K562 (cell line): ENCODE results near the gene SKAP2. TPM values are rescaled to one million over a fixed set of nuclear protein-coding genes. Genes with fewer than 3 reads are reported as not detected.

Source experiments
- ATAC-seq: fragments of 200-7000 bp; cut with Tn5 transposase; 3 replicates; pipeline ENCODE4 v1.9.1; 2020; ENCODE audit warnings: moderate library complexity
- BruUV-seq: library from RNA; stranded (reverse); fragments of 400-500 nt; replicated peaks from 2 replicates; lab custom pipeline; 2021; lab: Mats Ljungman, UMichigan
- CTCF ChIA-PET: fragments of 300-600 bp; formaldehyde crosslinking; extraction: SDS; loops from one replicate; lab custom pipeline; 2021; ENCODE audit warnings: low intra/inter-chr PET ratio; lab: Yijun Ruan, JAX
- POLR2A ChIA-PET: fragments of 300-600, 350-650 bp; sonication (Branson Sonifier 250); formaldehyde crosslinking; extraction: SDS; loops from one replicate; lab custom pipeline; 2021; ENCODE audit warnings: antibody characterized with exemption, inconsistent platforms; lab: Yijun Ruan, JAX
- DNase-seq, 4 experiments: peaks; one replicate each; pipeline versions ENCODE4 v3.0.0 to v3.0.0-alpha.2; 2011 to 2018; ENCODE audit warnings: low spot score in 3 of 4, mixed read lengths in 3 of 4; ENCODE audit errors: extremely low read depth in 1 of 4
- FAIRE-seq: peaks from 2 replicates; lab custom pipeline; 2011; peaks lifted over from hg19 to GRCh38; lab: Jason Lieb, UNC
- H2AFZ ChIP-seq: 2 replicates; pipeline ENCODE4 v1.6.0; 2011; ENCODE audit warnings: low read depth, low read length, control low read depth, inconsistent platforms
- H3K27ac ChIP-seq: fragments of 200-600 bp; 3 replicates; pipeline ENCODE4 v1.8.0; 2011; ENCODE audit warnings: low read depth, mild to moderate bottlenecking, control low read depth, inconsistent platforms, low read length, moderate library complexity, mixed read lengths; ENCODE audit errors: extremely low read depth
- H3K27me3 ChIP-seq, 2 experiments: fragments of 300-600 bp in 1 of 2; 2 replicates in 1 of 2; 3 replicates in 1 of 2; pipeline versions ENCODE4 v1.6.0 to v1.8.0; 2011; ENCODE audit warnings: inconsistent platforms in 2 of 2, low read length in 2 of 2, mild to moderate bottlenecking in 1 of 2, mixed read lengths in 1 of 2, moderate library complexity in 1 of 2; ENCODE audit not compliant: control insufficient read depth in 2 of 2, insufficient read depth in 2 of 2
- H3K36me3 ChIP-seq: fragments of 300-600 bp; 3 replicates; pipeline ENCODE4 v1.8.0; 2011; ENCODE audit warnings: mild to moderate bottlenecking, low read length, inconsistent platforms; ENCODE audit not compliant: control insufficient read depth, insufficient read depth
- H3K4me1 ChIP-seq, 2 experiments: fragments of 200-600 bp in 1 of 2; replicated peaks in 1 of 2; 2 replicates in 1 of 2; 3 replicates in 1 of 2; pipeline versions ENCODE4 v1.5.1 to v1.8.0; 2011; ENCODE audit warnings: inconsistent platforms in 2 of 2, low read length in 2 of 2, mild to moderate bottlenecking in 1 of 2, mixed read lengths in 1 of 2, moderate library complexity in 1 of 2; ENCODE audit not compliant: control insufficient read depth in 2 of 2, insufficient read depth in 2 of 2
- H3K4me2 ChIP-seq: 2 replicates; pipeline ENCODE4 v1.6.1; 2011; ENCODE audit warnings: low read length, control low read depth, inconsistent platforms, mixed read lengths; ENCODE audit not compliant: insufficient read depth
- H3K4me3 ChIP-seq: fragments of 200-600 bp; sonication (generic), shearing (Covaris generic); 2 replicates; pipeline ENCODE4 v1.5.1; 2016; ENCODE audit warnings: control low read depth, inconsistent platforms
- H3K79me2 ChIP-seq: fragments of 200-600 bp; 3 replicates; pipeline ENCODE4 v1.8.0; 2011; ENCODE audit warnings: low read length, inconsistent platforms; ENCODE audit not compliant: control insufficient read depth, insufficient read depth
- H3K9ac ChIP-seq, 2 experiments: 2 replicates each; pipeline versions ENCODE4 v1.6.0 to v1.6.1; 2011; ENCODE audit warnings: low read depth in 2 of 2, low read length in 2 of 2, control low read depth in 1 of 2, inconsistent platforms in 1 of 2, mild to moderate bottlenecking in 1 of 2, mixed read lengths in 1 of 2; ENCODE audit not compliant: insufficient read depth in 1 of 2
- H3K9me1 ChIP-seq: one replicate; pipeline ENCODE4 v1.6.0; 2011; ENCODE audit warnings: inconsistent platforms, mild to moderate bottlenecking, low read length, moderate library complexity; ENCODE audit not compliant: control insufficient read depth, insufficient read depth
- H3K9me3 ChIP-seq: replicated peaks from 2 replicates; pipeline ENCODE4 v1.5.1; 2011; ENCODE audit warnings: low read depth, low read length, inconsistent platforms; ENCODE audit not compliant: control insufficient read depth, insufficient read depth
- H4K20me1 ChIP-seq: replicated peaks from 2 replicates; pipeline ENCODE4 v1.6.1; 2011; ENCODE audit warnings: low read length, inconsistent platforms, mixed read lengths; ENCODE audit not compliant: control insufficient read depth, insufficient read depth
- C11orf30 ChIP-seq: fragments of 450-650 bp; IDR thresholded peaks from 2 replicates; pipeline ENCODE4 v1.6.1; 2016; ENCODE audit warnings: low read depth, mild to moderate bottlenecking
- HNRNPL ChIP-seq: fragments of 200-400 bp; formaldehyde crosslinking; IDR thresholded peaks from 2 replicates; pipeline ENCODE4 v1.6.1; 2017; ENCODE audit warnings: low read depth, mild to moderate bottlenecking, low read length
- HOMEZ ChIP-seq: fragments of 250-450 bp; sonication (Bioruptor Pico); IDR thresholded peaks from 2 replicates; pipeline ENCODE4 v1.4.0; 2020; ENCODE audit warnings: mild to moderate bottlenecking, moderate library complexity
- MAFF ChIP-seq: IDR thresholded peaks from 2 replicates; pipeline ENCODE4 v1.6.1; 2012; ENCODE audit warnings: low read length, improper control_type of control experiment
- MAFG ChIP-seq: fragments of 450-650 bp; conservative IDR thresholded peaks from 2 replicates; pipeline ENCODE4 v1.6.1; 2016; ENCODE audit warnings: missing genetic modification characterization, missing compliant biosample characterization
- MAFK ChIP-seq: IDR thresholded peaks from 2 replicates; pipeline ENCODE4 v1.6.1; 2011; ENCODE audit warnings: low read length, improper control_type of control experiment
- MECOM ChIP-seq: fragments of 250-450 bp; sonication (Bioruptor Pico); IDR thresholded peaks from 2 replicates; pipeline ENCODE4 v1.8.0; 2022; ENCODE audit warnings: inconsistent platforms
- PTBP1 ChIP-seq: fragments of 200-400 bp; formaldehyde crosslinking; IDR thresholded peaks from 2 replicates; pipeline ENCODE4 v1.6.1; 2017; ENCODE audit warnings: low read depth, low read length
- PTRF ChIP-seq: fragments of 450-650 bp; IDR thresholded peaks from 2 replicates; pipeline ENCODE4 v1.6.1; 2016; ENCODE audit warnings: mild to moderate bottlenecking, missing genetic modification characterization, missing compliant biosample characterization
- ZKSCAN8 ChIP-seq: fragments of 200-800 bp; sonication (Bioruptor generic); IDR thresholded peaks from 2 replicates; pipeline ENCODE4 v1.6.1; 2016; ENCODE audit warnings: missing genetic modification characterization, missing compliant biosample characterization
- ZNF124 ChIP-seq: sonication (generic); formaldehyde crosslinking; IDR thresholded peaks from 2 replicates; pipeline ENCODE4 v1.8.1; 2022; ENCODE audit warnings: missing genetic modification reagents
- ZNF146 ChIP-seq: IDR thresholded peaks from one replicate; pipeline ENCODE4 v1.6.1; 2018; ENCODE audit warnings: missing compliant biosample characterization; ENCODE audit not compliant: unreplicated experiment
- ZNF274 ChIP-seq: IDR thresholded peaks from 2 replicates; pipeline ENCODE4 v1.6.1; 2011; ENCODE audit warnings: low read depth, mild to moderate bottlenecking, low read length, moderate library complexity, borderline replicate concordance
- ZNF316 ChIP-seq: fragments of 450-650 bp; IDR thresholded peaks from 2 replicates; pipeline ENCODE4 v1.6.1; 2016
- ZNF436 ChIP-seq: fragments of 250-450, 450-650 bp; sonication (Bioruptor Pico); formaldehyde crosslinking; IDR thresholded peaks from 2 replicates; pipeline ENCODE4 v1.7.0; 2020; ENCODE audit warnings: mild to moderate bottlenecking
- WGBS: fragments of 100-300 bp; shearing (Covaris generic); methylation state at CpG from one replicate; pipeline ENCODE4 v1.1.6; 2016; ENCODE audit warnings: low coverage, mixed read lengths; ENCODE audit not compliant: insufficient coverage; ENCODE audit errors: missing lambda C conversion rate; 5-methylcytosine and 5-hydroxymethylcytosine counted together
- in situ Hi-C: fragments of 300-500 bp; cut with MboI; formaldehyde crosslinking; loops from 4 replicates; pipeline ENCODE4 v1.15.0; 2018; ENCODE audit warnings: inconsistent platforms, mixed read lengths
- intact Hi-C: fragments of 100-400 bp; cut with micrococcal nuclease; formaldehyde crosslinking; loops from 2 replicates; pipeline ENCODE4 v1.14.2; 2022
- polyA plus RNA-seq, 8 experiments: library from polyadenylated mRNA; depleted of rRNA in 4 of 8; stranded (reverse) in 5 of 8; unstranded in 3 of 8; fragments of >200 nt; fragmentation: Nextera tagmentation in 2 of 8; fragmentation: Illumina TruSeq in 1 of 8; extraction: Ambion mirVana in 2 of 8; extraction: Trizol in 1 of 8; gene quantifications; 2 replicates each; pipeline versions ENCODE4 v1.2.1 to v1.2.3, GENCODE V29; 2011 to 2014; ENCODE audit warnings: inconsistent platforms in 1 of 8, missing spikeins in 1 of 8
- total RNA-seq, 7 experiments: library from RNA; depleted of rRNA in 6 of 7; stranded (reverse); fragments of >200 nt in 6 of 7; fragmentation: Illumina TruSeq in 2 of 7; extraction: Trizol in 2 of 7; gene quantifications; 2 replicates each; pipeline versions ENCODE4 v1.2.1 to v1.2.3, GENCODE V29; 2011 to 2021; ENCODE audit warnings: low replicate concordance in 1 of 7
- TF ChIP-seq, protein P1 (sequence below): fragments of 450-650 bp; IDR thresholded peaks from 2 replicates; pipeline ENCODE4 v1.6.1; 2018; ENCODE audit not compliant: partially characterized antibody

SKAP2 gene
- total and polyA plus RNA-seq, 9 of the 15 experiments (the other 6 are each of a cell fraction or from before 2014, with no cell fraction given), result 4.2 to 11.7 (median 8.3) TPM

DNA sequence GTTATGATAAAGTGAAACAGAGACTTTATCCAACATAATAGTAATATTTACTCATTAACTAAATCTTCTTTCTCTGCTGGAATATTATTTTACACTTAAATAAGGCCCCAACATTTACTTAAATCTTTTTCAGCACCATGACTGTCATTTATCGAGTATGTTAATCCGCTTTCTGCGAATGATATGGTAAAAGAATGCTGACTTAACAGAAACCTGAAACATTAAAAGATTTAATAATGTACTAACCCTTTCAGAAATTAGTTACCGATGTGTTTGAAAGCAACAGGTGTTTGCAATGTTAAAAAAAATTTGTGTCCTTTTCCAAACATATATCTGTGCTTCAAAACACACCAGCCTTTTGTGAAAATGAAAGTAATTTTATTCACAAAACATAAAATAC is 190.5 kb downstream of the SKAP2 start:
- no peak for ATAC-seq
- DNase-seq, result no peak
- intact Hi-C loops (no loop called here), in situ Hi-C loops (loop anchor here (10.0 to 25.0 kb wide), 2 partner anchors 587 to 779 kb away; no protein-coding TSS in a partner anchor)
- Histone ChIP-seq H3K9me3 (no peaks in the 10 kb centered on the region), H3K4me3 (no peak overlapping the region), H3K79me2 (no peaks in the 10 kb centered on the region), H3K4me1 (no peaks in the 10 kb centered on the region; a peak in 1 of 5 replicates), H4K20me1 (no peaks in the 10 kb centered on the region), H3K4me2 (no peak overlapping the region), H3K27me3 (0 out of 5 replicates have a peak, but pooled peaks cover 0 to 2% of the 10 kb centered on the region in 2 experiments), H2AFZ (no peak overlapping the region), H3K9me1 (no peaks in the 10 kb centered on the region), H3K36me3 (no peaks in the 10 kb centered on the region), H3K27ac (no peak overlapping the region), H3K9ac (no peak overlapping the region)
- CTCF ChIA-PET, result no interaction called here
- TF ChIP-seq ZNF316 (peak; percentile 92), MECOM (CRISPR knock-in tag) (no peak), MAFF (peak; percentile 73), ZKSCAN8 (CRISPR knock-in tag) (no peak), MAFG (peak; percentile 84), ZNF274 (no peak), ZNF436 (CRISPR knock-in tag) (no peak), HNRNPL (no peak), C11orf30 (peak; percentile 77), HOMEZ (no peak), ZNF146 (CRISPR knock-in tag) (no peak), PTBP1 (no peak), PTRF (no peak), ZNF124 (no peak), MAFK (peak; percentile 75)
- TF ChIP-seq, protein P1, sequence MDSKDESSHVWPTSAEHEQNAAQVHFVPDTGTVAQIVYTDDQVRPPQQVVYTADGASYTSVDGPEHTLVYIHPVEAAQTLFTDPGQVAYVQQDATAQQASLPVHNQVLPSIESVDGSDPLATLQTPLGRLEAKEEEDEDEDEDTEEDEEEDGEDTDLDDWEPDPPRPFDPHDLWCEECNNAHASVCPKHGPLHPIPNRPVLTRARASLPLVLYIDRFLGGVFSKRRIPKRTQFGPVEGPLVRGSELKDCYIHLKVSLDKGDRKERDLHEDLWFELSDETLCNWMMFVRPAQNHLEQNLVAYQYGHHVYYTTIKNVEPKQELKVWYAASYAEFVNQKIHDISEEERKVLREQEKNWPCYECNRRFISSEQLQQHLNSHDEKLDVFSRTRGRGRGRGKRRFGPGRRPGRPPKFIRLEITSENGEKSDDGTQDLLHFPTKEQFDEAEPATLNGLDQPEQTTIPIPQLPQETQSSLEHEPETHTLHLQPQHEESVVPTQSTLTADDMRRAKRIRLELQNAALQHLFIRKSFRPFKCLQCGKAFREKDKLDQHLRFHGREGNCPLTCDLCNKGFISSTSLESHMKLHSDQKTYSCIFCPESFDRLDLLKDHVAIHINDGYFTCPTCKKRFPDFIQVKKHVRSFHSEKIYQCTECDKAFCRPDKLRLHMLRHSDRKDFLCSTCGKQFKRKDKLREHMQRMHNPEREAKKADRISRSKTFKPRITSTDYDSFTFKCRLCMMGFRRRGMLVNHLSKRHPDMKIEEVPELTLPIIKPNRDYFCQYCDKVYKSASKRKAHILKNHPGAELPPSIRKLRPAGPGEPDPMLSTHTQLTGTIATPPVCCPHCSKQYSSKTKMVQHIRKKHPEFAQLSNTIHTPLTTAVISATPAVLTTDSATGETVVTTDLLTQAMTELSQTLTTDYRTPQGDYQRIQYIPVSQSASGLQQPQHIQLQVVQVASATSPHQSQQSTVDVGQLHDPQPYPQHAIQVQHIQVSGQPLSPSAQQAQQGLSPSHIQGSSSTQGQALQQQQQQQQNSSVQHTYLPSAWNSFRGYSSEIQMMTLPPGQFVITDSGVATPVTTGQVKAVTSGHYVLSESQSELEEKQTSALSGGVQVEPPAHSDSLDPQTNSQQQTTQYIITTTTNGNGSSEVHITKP, result no peak
- POLR2A ChIA-PET, result no interaction called here
- no peak for FAIRE-seq
- no TSS peak for BruUV-seq
- 1% methylated on average over 4 of the region's 4 CpGs for WGBS
